Lower leg skin (tissue), 4 donors: ENCODE measurements around the gene ATP2B2. TPM values are rescaled to one million over a fixed set of nuclear protein-coding genes. Genes with fewer than 3 reads are reported as not detected.

ENCODE experiments used
- DNase-seq, 2 donors: peaks; one replicate each; pipeline ENCODE4 v3.0.0-alpha.2; 2019; ENCODE audit warnings: low spot score in 2 of 2
- H3K4me3 ChIP-seq: fragments of 200-600 bp; sonication (generic); 2 replicates; pipeline ENCODE4 v1.5.1; 2017; ENCODE audit warnings: mild to moderate bottlenecking, low read depth; ENCODE audit not compliant: poor library complexity, severe bottlenecking
- CTCF ChIP-seq, 3 donors: fragments of 450-650 bp; IDR thresholded peaks; one replicate each; pipeline ENCODE4 v1.5.1; 2016; ENCODE audit warnings: antibody characterized with exemption in 3 of 3, mild to moderate bottlenecking in 3 of 3, moderate library complexity in 2 of 3
- POLR2A ChIP-seq, 2 donors: fragments of 450-650 bp; IDR thresholded peaks; one replicate each; pipeline ENCODE4 v1.6.1; 2016 to 2017; ENCODE audit warnings: antibody characterized with exemption in 2 of 2, mild to moderate bottlenecking in 1 of 2, moderate library complexity in 1 of 2
- WGBS, 2 donors: methylation state at CpG; one replicate each; pipeline ENCODE4 v1.1.5; 2018; 5-methylcytosine and 5-hydroxymethylcytosine counted together
- intact Hi-C: fragments of 100-400 bp; cut with DNase I; formaldehyde crosslinking; loops from one replicate; pipeline ENCODE4 v1.15.0; 2023; ENCODE audit warnings: low total_unique reads
- total RNA-seq, 4 donors: library from RNA; depleted of rRNA; stranded (reverse); fragments of >200 nt; gene quantifications; one replicate each; pipeline ENCODE4 v1.1.0, GENCODE V29; 2016

The ATP2B2 gene
- total RNA-seq, 4 donors from 2014 or later, result 0.12 to 0.45 (median 0.19) TPM; not detected in 1

GRCh38 chr3:10501664-10502052, 3.7 kb downstream of the ATP2B2 start:
- H3K4me3 ChIP-seq, result no peak overlapping the region
- intact Hi-C loops, result no loop called here
- 69 to 86% methylated on average over 3 of the region's 3 CpGs for WGBS, 2 donors
- no peak for DNase-seq
- no peak for TF ChIP-seq POLR2A (IDR thresholded peaks at IDR 0.05)
- no peak for TF ChIP-seq CTCF (IDR thresholded peaks at IDR 0.05)

DNA sequence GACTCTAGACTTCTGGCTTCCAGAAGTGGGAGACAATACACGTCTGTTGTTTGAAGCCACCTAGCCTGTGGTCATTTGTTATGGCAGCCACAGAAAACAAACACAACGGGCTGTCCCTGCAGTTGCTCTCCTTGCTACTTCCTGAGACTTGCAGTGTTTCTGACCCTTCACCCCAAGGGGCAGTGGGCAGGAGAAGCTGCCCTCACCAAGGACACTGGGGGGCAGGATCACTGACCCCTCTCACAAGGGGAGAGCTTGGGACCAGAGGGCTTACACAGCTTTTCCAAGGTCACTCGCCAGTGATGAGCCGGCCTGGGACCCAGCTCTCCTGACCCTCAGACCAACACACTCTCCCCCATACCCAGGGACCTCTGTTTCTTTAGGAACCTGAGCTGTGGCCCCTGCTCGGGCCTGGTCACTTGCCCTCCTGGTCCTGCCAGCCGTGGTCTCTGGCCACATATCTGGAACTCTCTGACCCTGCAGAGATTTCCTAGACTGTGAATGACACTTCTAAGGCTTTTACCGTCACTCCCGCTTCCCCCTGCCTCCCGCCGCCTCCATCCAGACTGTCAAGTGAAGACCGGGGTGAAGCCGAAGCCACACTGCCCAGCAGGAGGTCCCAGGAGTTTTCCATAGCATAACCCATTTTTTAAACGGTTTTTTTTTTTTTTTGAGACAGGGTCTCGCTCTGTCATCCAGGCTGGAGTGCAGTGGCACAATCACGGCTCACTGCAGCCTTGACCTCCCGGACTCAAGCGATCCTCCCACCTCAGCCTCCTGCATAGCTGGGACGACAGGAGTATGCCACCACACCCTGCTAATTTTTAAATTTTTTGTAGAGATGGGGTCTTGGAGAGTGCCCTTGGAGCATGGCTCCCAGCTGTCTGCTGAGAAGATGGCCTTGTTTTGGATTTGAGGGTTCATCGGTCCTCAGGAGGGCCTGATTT, 4.4 kb downstream of the ATP2B2 start:
- WGBS, 2 donors, result 77 to 79% methylated on average over 19 of the region's 19 CpGs
- intact Hi-C loops, result no loop called here
- no peak for TF ChIP-seq CTCF (IDR thresholded peaks at IDR 0.05)
- TF ChIP-seq POLR2A (IDR thresholded peaks at IDR 0.05), result no peak
- DNase-seq, result no peak
- H3K4me3 ChIP-seq, result no peak overlapping the region

DNA sequence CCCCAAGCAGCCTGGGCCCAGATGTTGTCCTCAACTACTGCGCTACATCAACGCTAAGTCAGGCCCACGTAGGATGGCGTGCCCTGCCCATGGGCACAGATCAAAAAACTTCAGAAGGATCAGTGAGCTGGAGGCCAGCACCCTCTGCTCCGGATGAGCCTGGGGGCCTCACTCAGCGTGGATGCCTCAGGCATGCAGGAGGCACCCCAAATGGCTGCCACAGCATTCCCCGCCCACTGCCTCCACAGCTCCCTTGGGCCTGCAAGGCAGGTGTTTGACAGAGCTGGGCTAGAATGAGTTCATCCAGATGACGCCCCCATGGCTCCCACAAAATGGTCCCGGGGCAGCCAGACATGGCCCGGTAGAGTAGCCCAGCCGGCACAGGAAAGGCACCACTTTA, 7.1 kb downstream of the ATP2B2 start:
- H3K4me3 ChIP-seq, result no peak overlapping the region
- DNase-seq, result no peak
- intact Hi-C loops, result no loop called here
- TF ChIP-seq CTCF (IDR thresholded peaks at IDR 0.05), result no peak
- no peak for TF ChIP-seq POLR2A (IDR thresholded peaks at IDR 0.05)
- 75 to 86% methylated on average over 9 of the region's 11 CpGs for WGBS, 2 donors

- intact Hi-C loops, result no loop called here
- no peak for DNase-seq
- H3K4me3 ChIP-seq, result no peak overlapping the region
- TF ChIP-seq CTCF (IDR thresholded peaks at IDR 0.05) (no peak), POLR2A (IDR thresholded peaks at IDR 0.05) (no peak)
- 68 to 87% methylated on average over 4 of the region's 4 CpGs for WGBS, 2 donors
Measured at GRCh38 chr3:10497439-10497838, 7.9 kb downstream of the ATP2B2 start.

GRCh38 chr3:10496121-10496863, 9.1 kb downstream of the ATP2B2 start:
- WGBS, 2 donors, result 61 to 64% methylated on average over 11 of the region's 11 CpGs
- intact Hi-C loops, result no loop called here
- TF ChIP-seq POLR2A (IDR thresholded peaks at IDR 0.05) (no peak), CTCF (IDR thresholded peaks at IDR 0.05) (no peak)
- no peak overlapping the region for H3K4me3 ChIP-seq
- no peak for DNase-seq
